PFSK-1 (cell line): ENCODE measurements around the gene TTLL10.

Source experiments
- POLR2AphosphoS5 ChIP-seq: IDR thresholded peaks from 2 replicates; pipeline ENCODE4 v1.6.1; 2012; ENCODE audit warnings: low read depth, mild to moderate bottlenecking, control low read depth, low read length, moderate library complexity
- REST ChIP-seq, 2 experiments: IDR thresholded peaks; 2 replicates each; pipeline versions ENCODE4 v1.6.1 to v1.8.0; 2011 to 2012; ENCODE audit warnings: low read depth in 2 of 2, low read length in 2 of 2, control low read depth in 1 of 2, inconsistent platforms in 1 of 2, mild to moderate bottlenecking in 1 of 2, moderate library complexity in 1 of 2; ENCODE audit not compliant: insufficient read depth in 1 of 2
- SIN3A ChIP-seq: IDR thresholded peaks from 2 replicates; pipeline ENCODE4 v1.6.1; 2012; ENCODE audit warnings: mild to moderate bottlenecking, low read length, moderate library complexity, borderline replicate concordance; ENCODE audit not compliant: insufficient read depth

- no peak for TF ChIP-seq POLR2AphosphoS5
- no peak for TF ChIP-seq SIN3A
- no peak for TF ChIP-seq REST (IDR thresholded peaks at IDR 0.05; ENCODE audit: insufficient read depth in 1 of 2, low read depth in 2 of 2, low read length in 2 of 2)
Observed at GRCh38 chr1:1124786-1125642, 48.7 kb upstream of the TTLL10 start.
